ENCODE measurements around the gene GRIN2A. TPM values are rescaled to one million over a fixed set of nuclear protein-coding genes. Genes with fewer than 3 reads are reported as not detected.

Gene GRIN2A
- total and polyA plus RNA-seq, 2 donors (not counting 3 experiments of a cell fraction or from before 2014, with no cell fraction given): not detected

GRCh38 chr16:9957002-9957401, 225.2 kb downstream of the GRIN2A start:
- H3K4me3 ChIP-seq (replicated peaks in 1 of 3; ENCODE audit: insufficient read depth in 1 of 3, low read depth in 1 of 3, low read length in 3 of 3): no peak overlapping the region
- no peaks in the 10 kb centered on the region for H3K79me2 ChIP-seq (ENCODE audit: control insufficient read depth, insufficient read depth, low read length)
- FAIRE-seq: no peak
- no peaks in the 10 kb centered on the region for H3K36me3 ChIP-seq (ENCODE audit: control insufficient read depth in 2 of 2, extremely low read depth in 1 of 2, insufficient read depth in 2 of 2, low read length in 2 of 2)
- intact Hi-C loops (cut with micrococcal nuclease): no loop called here
- no peaks in the 10 kb centered on the region for H3K27me3 ChIP-seq (ENCODE audit: control insufficient read depth in 2 of 2, insufficient read depth in 2 of 2, low read length in 2 of 2)
- H3K9ac ChIP-seq (replicated peaks; ENCODE audit: extremely low read depth, insufficient read depth, low read length): no peak overlapping the region
- dilution Hi-C loops (cut with MboI; ENCODE audit: extremely low pct_ligation_motif_present, low sequenced_read_pairs): no loop called here
- H2AFZ ChIP-seq (ENCODE audit: low read depth, low read length): no peak overlapping the region
- H3K4me1 ChIP-seq (ENCODE audit: control insufficient read depth, extremely low read depth, insufficient read depth, low read length): no peaks in the 10 kb centered on the region
- no peak for TF ChIP-seq EZH2 (IDR thresholded peaks at IDR 0.05; ENCODE audit: borderline replicate concordance, low read depth, low read length, severe bottlenecking)
- TF ChIP-seq POLR2AphosphoS5 (IDR thresholded peaks at IDR 0.05; ENCODE audit: insufficient read depth, low read depth, low read length): no peak
- TF ChIP-seq, protein P1, sequence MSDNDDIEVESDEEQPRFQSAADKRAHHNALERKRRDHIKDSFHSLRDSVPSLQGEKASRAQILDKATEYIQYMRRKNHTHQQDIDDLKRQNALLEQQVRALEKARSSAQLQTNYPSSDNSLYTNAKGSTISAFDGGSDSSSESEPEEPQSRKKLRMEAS (IDR thresholded peaks at IDR 0.05; ENCODE audit: insufficient read depth, insufficient read length): no peak
- TF ChIP-seq, protein P2, sequence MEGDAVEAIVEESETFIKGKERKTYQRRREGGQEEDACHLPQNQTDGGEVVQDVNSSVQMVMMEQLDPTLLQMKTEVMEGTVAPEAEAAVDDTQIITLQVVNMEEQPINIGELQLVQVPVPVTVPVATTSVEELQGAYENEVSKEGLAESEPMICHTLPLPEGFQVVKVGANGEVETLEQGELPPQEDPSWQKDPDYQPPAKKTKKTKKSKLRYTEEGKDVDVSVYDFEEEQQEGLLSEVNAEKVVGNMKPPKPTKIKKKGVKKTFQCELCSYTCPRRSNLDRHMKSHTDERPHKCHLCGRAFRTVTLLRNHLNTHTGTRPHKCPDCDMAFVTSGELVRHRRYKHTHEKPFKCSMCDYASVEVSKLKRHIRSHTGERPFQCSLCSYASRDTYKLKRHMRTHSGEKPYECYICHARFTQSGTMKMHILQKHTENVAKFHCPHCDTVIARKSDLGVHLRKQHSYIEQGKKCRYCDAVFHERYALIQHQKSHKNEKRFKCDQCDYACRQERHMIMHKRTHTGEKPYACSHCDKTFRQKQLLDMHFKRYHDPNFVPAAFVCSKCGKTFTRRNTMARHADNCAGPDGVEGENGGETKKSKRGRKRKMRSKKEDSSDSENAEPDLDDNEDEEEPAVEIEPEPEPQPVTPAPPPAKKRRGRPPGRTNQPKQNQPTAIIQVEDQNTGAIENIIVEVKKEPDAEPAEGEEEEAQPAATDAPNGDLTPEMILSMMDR (IDR thresholded peaks at IDR 0.05; ENCODE audit: extremely low read depth in 1 of 2, insufficient read depth in 1 of 2, low read depth in 1 of 2, low read length in 2 of 2): no peak
- no peak for TF ChIP-seq MYC (IDR thresholded peaks at IDR 0.05; ENCODE audit: low read depth, low read length)
- TF ChIP-seq JUN (IDR thresholded peaks at IDR 0.05; ENCODE audit: borderline replicate concordance, insufficient read depth, insufficient read length, low read depth): no peak
- no peak for TF ChIP-seq FOS (IDR thresholded peaks at IDR 0.05; ENCODE audit: borderline replicate concordance, insufficient read depth, low read length)
- TF ChIP-seq POLR2A (IDR thresholded peaks at IDR 0.05; ENCODE audit: low read depth, low read length): no peak
- no peak for TF ChIP-seq GATA2 (IDR thresholded peaks at IDR 0.05; ENCODE audit: insufficient read depth, insufficient read length, low read depth, low read length)
- no peaks in the 10 kb centered on the region for H3K9me1 ChIP-seq (replicated peaks; ENCODE audit: control insufficient read depth, extremely low read depth, insufficient read depth, low read length)
- DNase-seq (ENCODE audit: low read depth, low spot score): no peak
- BruUV-seq (replicated peaks): no TSS peak
- H3K9me3 ChIP-seq (replicated peaks; ENCODE audit: control insufficient read depth, insufficient read depth, low read length): no peaks in the 10 kb centered on the region
- ChIA-PET CTCF (no interaction called here), POLR2A (no interaction called here)
- no peak overlapping the region for H3K27ac ChIP-seq (ENCODE audit: insufficient read depth, low read depth, low read length)
- no peaks in the 10 kb centered on the region for H4K20me1 ChIP-seq (replicated peaks; ENCODE audit: control insufficient read depth, extremely low read depth, insufficient read depth, low read length)
- H3K4me2 ChIP-seq (ENCODE audit: insufficient read depth, low read length): no peak overlapping the region
